Measurements from ENCODE around the gene MAPT.

- TF ChIP-seq CTCF (IDR thresholded peaks at IDR 0.05 in 4 of 5, conservative IDR thresholded peaks at IDR 0.05 in 1 of 5), result no peak
- no peak for TF ChIP-seq POLR2A (IDR thresholded peaks at IDR 0.05)
These were observed 168.9 kb downstream of the MAPT start for GRCh38 chr17:46063241-46063640.
